IPS-NIHi7 (cell line): ENCODE results near the gene PCGF3.
"Not testable (repeated sequence)": the region's sequence is repeated elsewhere in the genome, so short reads cannot be mapped to it uniquely, and the experiment has no call there.

Experiments
- DNase-seq: peaks from one replicate; pipeline ENCODE4 v3.0.0; 2012; ENCODE audit warnings: mixed read lengths; ENCODE audit errors: extremely low spot score

Gene PCGF3

GRCh38 chr4:762211-763190 lies 56.9 kb downstream of the PCGF3 start:
- no peak for DNase-seq

- DNase-seq, result no peak
Observed at GRCh38 chr4:763191-763810, 57.7 kb downstream of the PCGF3 start.

DNA sequence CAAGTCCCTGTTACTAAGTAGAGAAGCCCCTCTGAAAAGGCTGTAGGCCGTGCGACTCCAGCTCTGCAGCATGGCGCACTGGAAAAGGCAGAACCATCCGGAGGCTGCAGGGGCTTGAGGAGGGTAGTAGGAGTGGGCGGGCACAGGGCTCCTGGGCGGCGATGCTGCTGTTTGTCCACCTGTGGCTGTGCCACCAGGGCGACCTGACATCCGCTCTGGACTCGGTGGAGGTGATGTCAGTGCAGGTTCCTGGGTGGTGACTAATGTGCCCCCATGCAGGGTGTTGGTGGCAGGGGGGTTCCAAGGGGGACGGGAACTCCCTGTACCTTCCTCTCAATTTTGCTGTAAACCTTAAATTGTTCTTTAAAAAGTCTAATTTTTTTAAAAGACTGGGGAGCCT lies 58.3 kb downstream of the PCGF3 start:
- DNase-seq, result no peak

DNA sequence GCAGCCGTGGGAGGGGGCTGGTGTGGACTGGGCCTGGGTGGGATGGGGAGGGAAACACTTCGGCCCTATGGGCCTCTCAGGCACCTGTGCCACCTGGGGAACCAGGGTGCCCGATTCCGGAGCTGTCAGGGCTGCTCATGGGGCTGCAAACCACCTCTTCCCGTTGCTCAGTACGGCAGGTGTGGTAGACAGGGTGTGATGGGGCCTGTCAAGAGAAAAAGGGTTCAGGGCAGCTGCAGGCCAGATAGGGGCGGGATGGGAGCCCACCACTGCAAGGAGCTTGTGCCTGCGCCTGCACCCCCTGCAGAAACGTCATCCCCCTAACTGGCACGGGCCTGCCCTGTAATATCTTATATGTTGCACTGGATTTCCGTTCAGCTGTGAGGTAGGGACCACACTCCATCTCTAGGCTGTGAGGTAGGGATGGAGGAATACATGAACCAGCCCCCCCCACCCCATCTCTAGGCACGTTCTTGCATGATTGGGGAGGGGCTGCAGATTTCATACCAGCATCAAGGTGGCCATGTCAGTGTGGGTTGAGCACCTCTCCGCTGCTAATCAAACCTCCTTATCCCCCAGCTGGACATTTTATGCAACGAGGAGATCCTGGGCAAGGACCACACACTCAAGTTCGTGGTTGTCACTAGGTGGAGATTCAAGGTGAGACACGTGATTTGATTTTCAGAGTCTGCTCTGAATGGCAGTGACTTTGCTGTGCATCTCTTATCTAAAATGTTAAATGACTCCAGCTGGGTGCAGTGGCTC lies 59.0 kb downstream of the PCGF3 start:
- no peak for DNase-seq

DNA sequence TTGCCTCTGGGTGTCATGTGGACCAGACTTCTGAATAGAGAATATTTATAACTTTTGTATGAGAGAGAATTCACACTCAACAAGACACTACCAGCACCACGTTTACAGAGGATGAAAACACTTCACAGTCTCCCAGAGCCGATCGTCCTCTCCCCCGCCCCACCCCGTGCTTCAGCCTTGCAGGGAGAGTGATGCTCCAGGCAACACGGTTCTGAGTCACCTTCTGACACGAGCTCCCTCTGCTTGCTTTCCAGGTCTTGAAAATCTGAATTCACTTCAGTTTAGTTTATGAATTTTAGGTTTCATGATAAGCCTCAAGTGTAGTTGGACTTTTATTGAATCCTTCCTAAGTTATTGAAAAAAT lies 60.5 kb downstream of the PCGF3 start:
- DNase-seq, result no peak

DNA sequence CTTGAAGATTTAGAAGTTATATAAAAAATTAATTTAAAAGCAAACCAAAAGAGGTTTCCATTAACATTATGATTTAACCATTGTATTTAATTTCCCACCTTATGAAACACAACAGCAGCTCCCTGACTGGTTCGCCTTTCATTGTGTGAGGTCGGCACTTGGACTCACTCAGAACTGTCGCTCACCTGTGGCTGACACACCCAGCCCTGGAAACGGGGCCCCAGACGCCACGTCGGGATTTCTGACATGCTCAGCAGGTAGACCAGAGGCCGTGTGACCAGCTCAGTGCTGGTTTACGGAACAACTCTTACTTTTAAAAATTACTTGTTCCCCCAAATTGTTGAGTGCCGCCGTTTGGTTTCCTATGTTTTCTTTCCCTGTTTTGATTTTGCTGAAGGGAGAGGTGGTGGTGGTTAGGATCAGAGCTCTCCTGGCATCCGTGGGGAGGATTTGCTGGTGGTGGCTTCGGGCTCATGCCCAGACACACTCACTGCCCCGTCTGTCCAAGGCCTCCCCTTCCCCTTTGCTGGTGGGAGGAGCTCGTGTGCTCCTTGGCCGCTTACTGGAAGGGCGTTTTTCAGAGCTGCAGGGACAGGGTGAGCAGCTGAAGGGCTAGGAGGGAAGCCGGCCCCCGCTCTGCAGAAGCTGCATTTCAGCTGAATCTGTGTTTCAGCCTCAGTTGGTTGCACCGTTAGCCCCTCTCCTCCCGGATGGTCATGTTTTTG lies 61.1 kb downstream of the PCGF3 start:
- DNase-seq, result peak; percentile 42

DNA sequence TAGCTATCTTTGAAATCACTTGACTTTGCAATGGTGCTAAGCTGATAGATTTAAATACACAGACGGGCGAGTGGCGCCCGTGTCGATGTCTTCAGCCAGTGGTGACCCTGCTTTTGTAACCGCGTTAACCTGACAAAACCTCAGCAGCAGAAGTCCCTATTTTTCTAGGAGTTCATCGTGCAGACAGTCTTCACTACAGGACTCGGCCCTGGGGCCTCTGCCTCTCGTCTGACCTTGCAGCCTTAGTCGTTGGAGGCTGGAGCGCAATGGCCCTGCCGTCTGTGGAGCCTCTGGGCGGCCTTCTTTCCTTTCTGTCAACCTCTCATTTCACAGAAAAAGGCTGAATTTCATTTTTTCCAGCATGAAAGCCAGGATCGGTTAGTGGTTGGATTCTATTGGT lies 62.4 kb downstream of the PCGF3 start:
- DNase-seq, result no peak

DNA sequence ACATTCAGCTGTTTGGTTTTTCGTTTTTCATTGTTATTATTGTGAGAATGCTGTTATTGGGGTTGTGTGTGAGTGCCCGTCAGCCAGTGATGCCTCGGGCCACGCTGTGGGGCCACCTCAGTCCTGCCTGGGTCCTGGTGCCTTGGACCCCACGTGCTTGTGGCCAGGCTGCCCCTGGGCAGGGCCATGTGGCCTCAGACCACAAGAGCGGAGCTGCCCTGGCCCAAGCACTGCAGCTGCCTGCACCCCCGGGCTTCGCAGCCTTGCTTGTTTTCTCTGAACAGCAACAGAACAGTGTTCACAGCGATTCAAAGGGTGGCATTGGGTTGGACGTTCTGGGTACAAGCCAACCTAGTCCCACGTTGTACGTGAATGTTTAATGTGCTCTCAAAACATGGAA lies 63.4 kb downstream of the PCGF3 start:
- no peak for DNase-seq

DNA sequence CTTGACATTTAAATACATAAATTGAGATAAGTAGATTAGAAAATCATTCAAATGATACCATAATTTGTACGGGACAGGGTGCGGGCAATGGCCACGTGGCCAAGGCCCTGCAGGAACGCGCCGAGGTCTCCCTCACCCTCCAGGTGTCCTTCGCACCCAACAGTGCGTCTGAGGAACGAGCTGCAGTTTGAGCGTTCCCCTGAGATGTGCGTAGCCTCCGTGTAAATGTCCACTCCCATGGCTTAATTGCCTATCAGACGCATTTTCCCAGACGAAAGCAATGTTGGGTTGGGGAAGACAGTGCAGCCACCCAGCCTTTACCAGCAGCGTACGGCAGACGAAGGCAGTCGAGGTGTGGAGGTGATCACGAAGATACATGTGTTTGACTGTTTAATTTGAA lies 63.9 kb downstream of the PCGF3 start:
- no peak for DNase-seq

GRCh38 chr4:770022-770421 lies 64.4 kb downstream of the PCGF3 start:
- DNase-seq, result no peak

- no peak for DNase-seq
Observed at GRCh38 chr4:771464-771863, 65.8 kb downstream of the PCGF3 start.

DNA sequence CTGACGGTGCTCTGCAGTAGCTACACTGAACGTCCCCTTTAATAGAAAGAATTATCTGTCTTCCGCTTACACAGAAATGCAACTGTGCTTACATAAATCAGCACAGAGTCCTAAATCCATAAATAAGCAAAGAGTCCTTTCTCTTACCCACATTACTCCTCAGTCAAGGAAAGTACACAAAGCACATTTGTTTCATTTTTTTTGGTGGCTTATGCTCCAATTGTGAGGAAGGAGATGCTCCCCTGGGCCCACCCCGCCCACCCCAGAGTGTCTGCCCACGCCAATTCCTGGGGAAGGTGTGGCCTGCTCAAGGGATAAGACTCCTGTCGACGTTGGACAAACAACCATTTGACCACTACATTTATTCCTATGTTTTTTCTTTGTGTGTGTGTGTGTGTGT lies 66.5 kb downstream of the PCGF3 start:
- no peak for DNase-seq

GRCh38 chr4:772776-773175 lies 67.1 kb downstream of the PCGF3 start:
- no peak for DNase-seq

DNA sequence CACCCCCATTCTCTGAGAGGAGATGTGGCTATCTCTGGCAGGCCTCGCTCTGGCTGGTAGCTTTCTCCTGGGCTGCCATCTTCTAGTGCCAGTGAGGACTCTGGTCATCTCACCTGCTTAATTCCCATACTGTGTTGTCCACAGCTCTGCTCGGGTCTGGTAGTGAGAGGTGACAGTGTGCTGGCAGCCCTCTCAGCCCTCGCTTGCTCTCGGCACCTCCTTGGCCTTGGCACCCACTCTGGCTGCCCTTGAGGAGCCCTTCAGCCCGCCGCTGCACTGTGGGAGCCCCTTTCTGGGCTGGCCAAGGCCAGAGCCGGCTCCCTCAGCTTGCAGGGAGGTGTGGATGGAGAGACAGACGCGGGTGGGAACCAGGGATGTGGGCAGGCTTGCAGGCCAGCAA lies 67.6 kb downstream of the PCGF3 start:
- DNase-seq, result no peak

DNA sequence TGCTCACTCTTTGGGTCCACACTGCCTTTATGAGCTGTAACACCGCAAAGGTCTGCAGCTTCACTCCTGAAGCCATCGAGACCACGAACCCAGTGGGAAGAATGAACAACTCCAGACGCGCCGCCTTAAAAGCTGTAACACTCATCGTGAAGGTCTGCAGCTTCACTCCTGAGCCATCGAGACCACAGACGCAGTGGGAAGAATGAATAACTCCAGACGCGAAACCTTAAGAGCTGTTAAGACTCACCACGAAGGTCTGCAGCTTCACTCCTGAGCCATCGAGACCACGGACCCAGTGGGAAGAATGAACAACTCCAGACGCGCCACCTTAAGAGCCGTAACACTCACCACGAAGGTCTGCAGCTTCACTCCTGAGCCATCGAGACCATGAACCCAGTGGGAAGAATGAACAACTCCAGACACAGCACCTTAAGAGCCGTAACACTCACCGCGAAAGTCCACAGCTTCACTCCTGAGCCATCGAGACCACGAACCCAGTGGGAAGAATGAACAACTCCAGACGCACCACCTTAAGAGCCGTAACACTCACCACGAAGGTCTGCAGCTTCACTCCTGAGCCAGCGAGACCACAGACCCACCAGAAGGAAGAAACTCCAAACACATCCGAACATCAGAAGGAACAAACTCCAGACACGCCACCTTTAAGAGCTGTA lies 68.9 kb downstream of the PCGF3 start:
- DNase-seq, result not testable (repeated sequence)

GRCh38 chr4:775485-775884 lies 69.9 kb downstream of the PCGF3 start:
- DNase-seq, result not testable (repeated sequence)

DNA sequence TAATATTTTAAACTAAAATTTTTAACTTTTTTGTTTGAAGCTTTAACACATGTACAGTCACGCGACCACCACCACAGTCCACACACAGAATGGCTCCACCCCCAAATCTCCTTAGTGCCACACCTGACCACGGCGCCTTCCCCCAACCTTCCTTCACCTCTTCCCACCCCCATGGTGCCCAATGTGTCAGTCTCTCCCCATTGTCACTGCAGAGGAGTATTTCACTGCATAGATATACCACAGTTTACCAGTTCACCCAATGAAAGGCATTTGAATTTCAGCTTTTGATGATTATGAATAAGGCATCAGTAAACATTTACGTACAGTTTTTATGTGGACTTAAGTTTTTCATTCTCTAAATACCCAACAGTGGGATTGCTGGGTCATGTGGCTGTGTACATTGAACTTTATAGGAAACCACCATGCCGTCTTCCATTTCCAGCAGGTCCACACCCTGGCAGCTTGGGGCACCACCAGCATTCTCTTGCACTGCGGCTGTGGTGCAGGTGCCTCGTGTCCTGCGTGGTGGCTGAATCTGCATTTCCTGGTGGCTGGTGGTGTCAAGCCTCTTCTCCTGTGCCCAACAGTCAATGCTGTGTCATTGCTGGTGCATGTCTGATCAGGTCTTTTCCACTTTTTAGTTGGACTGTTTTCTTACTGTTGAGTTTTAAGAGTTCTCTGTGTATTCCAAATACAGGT lies 71.3 kb downstream of the PCGF3 start:
- no peak for DNase-seq

GRCh38 chr4:777520-778262 lies 72.1 kb downstream of the PCGF3 start:
- DNase-seq, result no peak

GRCh38 chr4:779555-779954 lies 73.9 kb downstream of the PCGF3 start:
- DNase-seq, result no peak

DNA sequence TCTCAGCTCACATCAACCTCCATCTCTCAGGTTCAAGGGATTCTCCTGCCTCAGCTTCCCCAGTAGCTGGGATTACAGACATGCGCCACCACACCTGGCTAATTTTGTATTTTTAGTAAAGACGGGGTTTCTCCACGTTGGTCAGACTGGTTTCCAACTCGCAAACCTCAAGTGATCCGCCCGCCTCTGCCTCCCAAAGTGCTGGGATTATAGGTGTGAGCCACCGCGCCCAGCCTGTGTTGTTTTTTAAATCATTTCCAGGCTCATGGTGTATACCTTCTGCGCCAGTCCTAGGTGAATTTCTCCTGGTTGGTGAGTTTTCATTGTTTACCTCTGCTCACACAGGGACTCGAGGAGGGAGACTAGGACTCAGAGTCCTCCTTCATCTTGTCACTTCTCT lies 74.6 kb downstream of the PCGF3 start:
- DNase-seq, result not testable (repeated sequence)
